ELR (cell line): ENCODE results near the gene ASXL3.

Source experiments
- DNase-seq: peaks from one replicate; pipeline ENCODE4 v3.0.0-alpha.2; 2015; ENCODE audit warnings: low read depth

Gene ASXL3

GRCh38 chr18:33660696-33661310 is 82.8 kb downstream of the ASXL3 start:
- DNase-seq: no peak

- DNase-seq: no peak
Observed at GRCh38 chr18:33664241-33664874, 86.3 kb downstream of the ASXL3 start.

GRCh38 chr18:33665187-33665586 is 87.2 kb downstream of the ASXL3 start:
- no peak for DNase-seq

- DNase-seq: no peak
Observed at GRCh38 chr18:33665641-33666040, 87.6 kb downstream of the ASXL3 start.

- DNase-seq: no peak
Observed at GRCh38 chr18:33666915-33667314, 88.9 kb downstream of the ASXL3 start.

GRCh38 chr18:33669589-33669988 is 91.6 kb downstream of the ASXL3 start:
- DNase-seq: no peak

GRCh38 chr18:33670029-33670428 is 92.0 kb downstream of the ASXL3 start:
- DNase-seq: no peak

GRCh38 chr18:33673689-33674088 is 95.7 kb downstream of the ASXL3 start:
- no peak for DNase-seq

GRCh38 chr18:33676593-33676992 is 98.6 kb downstream of the ASXL3 start:
- no peak for DNase-seq

- no peak for DNase-seq
Observed at GRCh38 chr18:33677891-33678290, 99.9 kb downstream of the ASXL3 start.

- DNase-seq: no peak
Observed at GRCh38 chr18:33682436-33682835, 104.4 kb downstream of the ASXL3 start.

- no peak for DNase-seq
Observed at GRCh38 chr18:33694593-33694992, 116.6 kb downstream of the ASXL3 start.

GRCh38 chr18:33696332-33697162 is 118.5 kb downstream of the ASXL3 start:
- no peak for DNase-seq

GRCh38 chr18:33697498-33697897 is 119.5 kb downstream of the ASXL3 start:
- DNase-seq: no peak

- no peak for DNase-seq
Observed at GRCh38 chr18:33699372-33699771, 121.4 kb downstream of the ASXL3 start.

- no peak for DNase-seq
Observed at GRCh38 chr18:33700513-33700976, 122.5 kb downstream of the ASXL3 start.

- DNase-seq: no peak
Observed at GRCh38 chr18:33702625-33703024, 124.6 kb downstream of the ASXL3 start.

GRCh38 chr18:33706391-33706790 is 128.4 kb downstream of the ASXL3 start:
- DNase-seq: no peak

GRCh38 chr18:33708876-33709275 is 130.9 kb downstream of the ASXL3 start:
- no peak for DNase-seq

GRCh38 chr18:33710269-33710668 is 132.2 kb downstream of the ASXL3 start:
- no peak for DNase-seq

- DNase-seq: no peak
Observed at GRCh38 chr18:33711514-33711913, 133.5 kb downstream of the ASXL3 start.

GRCh38 chr18:33712719-33713118 is 134.7 kb downstream of the ASXL3 start:
- no peak for DNase-seq

- no peak for DNase-seq
Observed at GRCh38 chr18:33716061-33716683, 138.2 kb downstream of the ASXL3 start.
